K562 (cell line): ENCODE results near the gene TAF1B. TPM values are rescaled to one million over a fixed set of nuclear protein-coding genes. Genes with fewer than 3 reads are reported as not detected.
A peak's percentile ranks its signal among the peaks of the same experiment; 100 is the strongest.

Experiments
- ATAC-seq: fragments of 200-7000 bp; cut with Tn5 transposase; 3 replicates; pipeline ENCODE4 v1.9.1; 2020; ENCODE audit warnings: moderate library complexity
- BruUV-seq: library from RNA; stranded (reverse); fragments of 400-500 nt; replicated peaks from 2 replicates; lab custom pipeline; 2021; lab: Mats Ljungman, UMichigan
- CTCF ChIA-PET: fragments of 300-600 bp; formaldehyde crosslinking; extraction: SDS; loops from one replicate; lab custom pipeline; 2021; ENCODE audit warnings: low intra/inter-chr PET ratio; lab: Yijun Ruan, JAX
- POLR2A ChIA-PET: fragments of 300-600, 350-650 bp; sonication (Branson Sonifier 250); formaldehyde crosslinking; extraction: SDS; loops from one replicate; lab custom pipeline; 2021; ENCODE audit warnings: antibody characterized with exemption, inconsistent platforms; lab: Yijun Ruan, JAX
- DNase-seq, 4 experiments: peaks; one replicate each; pipeline versions ENCODE4 v3.0.0 to v3.0.0-alpha.2; 2011 to 2018; ENCODE audit warnings: low spot score in 3 of 4, mixed read lengths in 3 of 4; ENCODE audit errors: extremely low read depth in 1 of 4
- FAIRE-seq: peaks from 2 replicates; lab custom pipeline; 2011; peaks lifted over from hg19 to GRCh38; lab: Jason Lieb, UNC
- H2AFZ ChIP-seq: 2 replicates; pipeline ENCODE4 v1.6.0; 2011; ENCODE audit warnings: low read depth, low read length, control low read depth, inconsistent platforms
- H3K27ac ChIP-seq: fragments of 200-600 bp; 3 replicates; pipeline ENCODE4 v1.8.0; 2011; ENCODE audit warnings: low read depth, mild to moderate bottlenecking, control low read depth, inconsistent platforms, low read length, moderate library complexity, mixed read lengths; ENCODE audit errors: extremely low read depth
- H3K27me3 ChIP-seq, 2 experiments: fragments of 300-600 bp in 1 of 2; 2 replicates in 1 of 2; 3 replicates in 1 of 2; pipeline versions ENCODE4 v1.6.0 to v1.8.0; 2011; ENCODE audit warnings: inconsistent platforms in 2 of 2, low read length in 2 of 2, mild to moderate bottlenecking in 1 of 2, mixed read lengths in 1 of 2, moderate library complexity in 1 of 2; ENCODE audit not compliant: control insufficient read depth in 2 of 2, insufficient read depth in 2 of 2
- H3K36me3 ChIP-seq: fragments of 300-600 bp; 3 replicates; pipeline ENCODE4 v1.8.0; 2011; ENCODE audit warnings: mild to moderate bottlenecking, low read length, inconsistent platforms; ENCODE audit not compliant: control insufficient read depth, insufficient read depth
- H3K4me1 ChIP-seq, 2 experiments: fragments of 200-600 bp in 1 of 2; replicated peaks in 1 of 2; 2 replicates in 1 of 2; 3 replicates in 1 of 2; pipeline versions ENCODE4 v1.5.1 to v1.8.0; 2011; ENCODE audit warnings: inconsistent platforms in 2 of 2, low read length in 2 of 2, mild to moderate bottlenecking in 1 of 2, mixed read lengths in 1 of 2, moderate library complexity in 1 of 2; ENCODE audit not compliant: control insufficient read depth in 2 of 2, insufficient read depth in 2 of 2
- H3K4me2 ChIP-seq: 2 replicates; pipeline ENCODE4 v1.6.1; 2011; ENCODE audit warnings: low read length, control low read depth, inconsistent platforms, mixed read lengths; ENCODE audit not compliant: insufficient read depth
- H3K4me3 ChIP-seq: fragments of 200-600 bp; sonication (generic), shearing (Covaris generic); 2 replicates; pipeline ENCODE4 v1.5.1; 2016; ENCODE audit warnings: control low read depth, inconsistent platforms
- H3K79me2 ChIP-seq: fragments of 200-600 bp; 3 replicates; pipeline ENCODE4 v1.8.0; 2011; ENCODE audit warnings: low read length, inconsistent platforms; ENCODE audit not compliant: control insufficient read depth, insufficient read depth
- H3K9ac ChIP-seq, 2 experiments: 2 replicates each; pipeline versions ENCODE4 v1.6.0 to v1.6.1; 2011; ENCODE audit warnings: low read depth in 2 of 2, low read length in 2 of 2, control low read depth in 1 of 2, inconsistent platforms in 1 of 2, mild to moderate bottlenecking in 1 of 2, mixed read lengths in 1 of 2; ENCODE audit not compliant: insufficient read depth in 1 of 2
- H3K9me1 ChIP-seq: one replicate; pipeline ENCODE4 v1.6.0; 2011; ENCODE audit warnings: inconsistent platforms, mild to moderate bottlenecking, low read length, moderate library complexity; ENCODE audit not compliant: control insufficient read depth, insufficient read depth
- H3K9me3 ChIP-seq: replicated peaks from 2 replicates; pipeline ENCODE4 v1.5.1; 2011; ENCODE audit warnings: low read depth, low read length, inconsistent platforms; ENCODE audit not compliant: control insufficient read depth, insufficient read depth
- H4K20me1 ChIP-seq: replicated peaks from 2 replicates; pipeline ENCODE4 v1.6.1; 2011; ENCODE audit warnings: low read length, inconsistent platforms, mixed read lengths; ENCODE audit not compliant: control insufficient read depth, insufficient read depth
- BCL6 ChIP-seq: fragments of 250-450 bp; sonication (Bioruptor Pico); IDR thresholded peaks from 2 replicates; pipeline ENCODE4 v1.4.0; 2020
- CUX1 ChIP-seq: fragments of 200-800 bp; sonication (Bioruptor generic); IDR thresholded peaks from 2 replicates; pipeline ENCODE4 v1.6.1; 2016; ENCODE audit warnings: missing genetic modification characterization, missing compliant biosample characterization
- EHMT2 ChIP-seq: fragments of 450-650 bp; IDR thresholded peaks from 2 replicates; pipeline ENCODE4 v1.6.1; 2018; ENCODE audit warnings: antibody characterized with exemption
- HOMEZ ChIP-seq: fragments of 250-450 bp; sonication (Bioruptor Pico); IDR thresholded peaks from 2 replicates; pipeline ENCODE4 v1.4.0; 2020; ENCODE audit warnings: mild to moderate bottlenecking, moderate library complexity
- JUN ChIP-seq, 2 experiments: sonication (generic) in 1 of 2; formaldehyde crosslinking in 1 of 2; IDR thresholded peaks; 2 replicates each; pipeline versions ENCODE4 v1.6.1 to v1.8.0; 2012 to 2022; ENCODE audit warnings: borderline replicate concordance in 2 of 2, mild to moderate bottlenecking in 2 of 2, improper control_type of control experiment in 1 of 2, low read depth in 1 of 2, low read length in 1 of 2, missing genetic modification reagents in 1 of 2
- KDM2B ChIP-seq: fragments of 250-450 bp; sonication (Bioruptor Pico); IDR thresholded peaks from 2 replicates; pipeline ENCODE4 v1.8.0; 2021; ENCODE audit warnings: mild to moderate bottlenecking, moderate library complexity
- NRF1 ChIP-seq, 2 experiments: fragments of 450-650 bp; IDR thresholded peaks in 1 of 2; conservative IDR thresholded peaks in 1 of 2; 2 replicates each; pipeline ENCODE4 v1.6.1; 2014; ENCODE audit warnings: mild to moderate bottlenecking in 2 of 2
- OTX1 ChIP-seq: fragments of 450-650 bp; formaldehyde crosslinking; IDR thresholded peaks from 2 replicates; pipeline ENCODE4 v1.4.0; 2022; ENCODE audit warnings: mild to moderate bottlenecking
- SETDB1 ChIP-seq: IDR thresholded peaks from one replicate; pipeline ENCODE4 v1.6.1; 2012; ENCODE audit warnings: low read length, control low read depth, inconsistent platforms
- TAF15 ChIP-seq: fragments of 200-400 bp; formaldehyde crosslinking; IDR thresholded peaks from 2 replicates; pipeline ENCODE4 v1.6.1; 2017; ENCODE audit warnings: mild to moderate bottlenecking, low read depth, low read length, moderate library complexity
- TCFL5 ChIP-seq: fragments of 250-450 bp; sonication (Bioruptor Pico); conservative IDR thresholded peaks from 2 replicates; pipeline ENCODE4 v1.6.1; 2021; ENCODE audit warnings: mild to moderate bottlenecking, moderate library complexity, matching md5 sums
- U2AF1 ChIP-seq: fragments of 200-400 bp; formaldehyde crosslinking; optimal IDR thresholded peaks from 2 replicates; pipeline ENCODE3; 2017; ENCODE audit warnings: mild to moderate bottlenecking, low read depth, low read length, moderate library complexity
- ZNF551 ChIP-seq: fragments of 250-450 bp; sonication (Bioruptor Pico); IDR thresholded peaks from 2 replicates; pipeline ENCODE4 v1.5.0; 2021; ENCODE audit warnings: mild to moderate bottlenecking, moderate library complexity
- WGBS: fragments of 100-300 bp; shearing (Covaris generic); methylation state at CpG from one replicate; pipeline ENCODE4 v1.1.6; 2016; ENCODE audit warnings: low coverage, mixed read lengths; ENCODE audit not compliant: insufficient coverage; ENCODE audit errors: missing lambda C conversion rate; 5-methylcytosine and 5-hydroxymethylcytosine counted together
- in situ Hi-C: fragments of 300-500 bp; cut with MboI; formaldehyde crosslinking; loops from 4 replicates; pipeline ENCODE4 v1.15.0; 2018; ENCODE audit warnings: inconsistent platforms, mixed read lengths
- intact Hi-C: fragments of 100-400 bp; cut with micrococcal nuclease; formaldehyde crosslinking; loops from 2 replicates; pipeline ENCODE4 v1.14.2; 2022
- polyA plus RNA-seq, 8 experiments: library from polyadenylated mRNA; depleted of rRNA in 4 of 8; stranded (reverse) in 5 of 8; unstranded in 3 of 8; fragments of >200 nt; fragmentation: Nextera tagmentation in 2 of 8; fragmentation: Illumina TruSeq in 1 of 8; extraction: Ambion mirVana in 2 of 8; extraction: Trizol in 1 of 8; gene quantifications; 2 replicates each; pipeline versions ENCODE4 v1.2.1 to v1.2.3, GENCODE V29; 2011 to 2014; ENCODE audit warnings: inconsistent platforms in 1 of 8, missing spikeins in 1 of 8
- total RNA-seq, 7 experiments: library from RNA; depleted of rRNA in 6 of 7; stranded (reverse); fragments of >200 nt in 6 of 7; fragmentation: Illumina TruSeq in 2 of 7; extraction: Trizol in 2 of 7; gene quantifications; 2 replicates each; pipeline versions ENCODE4 v1.2.1 to v1.2.3, GENCODE V29; 2011 to 2021; ENCODE audit warnings: low replicate concordance in 1 of 7

The TAF1B gene
- total and polyA plus RNA-seq, 9 of the 15 experiments (the other 6 are each of a cell fraction or from before 2014, with no cell fraction given), result 8.8 to 25.1 (median 17.3) TPM

GRCh38 chr2:9965119-9965822 is 122.0 kb downstream of the TAF1B start (continued):
- TF ChIP-seq TCFL5 (CRISPR knock-in tag) (no peak), EHMT2 (no peak), TAF15 (no peak), SETDB1 (no peak), JUN (IDR thresholded peaks at IDR 0.05; ENCODE audit: borderline replicate concordance, low read depth, low read length) (no peak), JUN (CRISPR knock-in tag; IDR thresholded peaks at IDR 0.05; ENCODE audit: borderline replicate concordance) (no peak), OTX1 (CRISPR knock-in tag) (no peak)

- peak overlapping the region in 1 of 2 experiments; percentile 58; a peak in 2 of 4 replicates for H3K9ac ChIP-seq
- BruUV-seq, result no TSS peak
- no peaks in the 10 kb centered on the region for H3K27me3 ChIP-seq
- no peaks in the 10 kb centered on the region for H4K20me1 ChIP-seq
- H3K9me3 ChIP-seq, result no peaks in the 10 kb centered on the region
- intact Hi-C loops (no loop called here), in situ Hi-C loops (no loop called here)
- no peak overlapping the region for H3K4me3 ChIP-seq
- peak overlapping the region; percentile 94 for H2AFZ ChIP-seq
- CTCF ChIA-PET, result no interaction called here
- ATAC-seq, result peak; percentile 9; the same call in 2 of the 3 replicates
- POLR2A ChIA-PET, result interaction anchor here (1.0 to 1.9 kb wide), 5 partner anchors 10 to 123 kb away, joined by 3 to 9 read pairs (median 5); partner anchors contain the start of gene TAF1B
- H3K79me2 ChIP-seq, result no peaks in the 10 kb centered on the region
- H3K9me1 ChIP-seq, result no peaks in the 10 kb centered on the region
- H3K4me2 ChIP-seq, result peak overlapping the region; percentile 65
- H3K4me1 ChIP-seq, result peaks cover 0 to 30% of the 10 kb centered on the region in 2 experiments; a peak in 4 of 5 replicates
- peaks cover 20% of the 10 kb centered on the region; the same call in 2 of the 3 replicates for H3K36me3 ChIP-seq
- H3K27ac ChIP-seq, result peak overlapping the region; percentile 78
- 46% methylated on average over 3 of the region's 3 CpGs for WGBS
- peak in 1 of 4 experiments; percentile 21 for DNase-seq
- FAIRE-seq, result no peak
- no peak for TF ChIP-seq NRF1 (conservative IDR thresholded peaks at IDR 0.05 in 1 of 2, IDR thresholded peaks at IDR 0.05 in 1 of 2)
- peak; percentile 52 for TF ChIP-seq CUX1 (CRISPR knock-in tag)
- TF ChIP-seq KDM2B (CRISPR knock-in tag), result no peak
- no peak for TF ChIP-seq U2AF1
- TF ChIP-seq ZNF551 (CRISPR knock-in tag), result no peak
- 0 out of 2 replicates have a peak, but pooled peaks have one; percentile 8 for TF ChIP-seq HOMEZ
- TF ChIP-seq BCL6 (CRISPR knock-in tag), result no peak
These were observed 123.3 kb downstream of the TAF1B start for GRCh38 chr2:9966491-9967022.
